ENCODE measurements around the gene LRRC9. TPM values are rescaled to one million over a fixed set of nuclear protein-coding genes. Genes with fewer than 3 reads are reported as not detected.

The LRRC9 gene
- total RNA-seq, 4 donors from 2014 or later, result not detected

DNA sequence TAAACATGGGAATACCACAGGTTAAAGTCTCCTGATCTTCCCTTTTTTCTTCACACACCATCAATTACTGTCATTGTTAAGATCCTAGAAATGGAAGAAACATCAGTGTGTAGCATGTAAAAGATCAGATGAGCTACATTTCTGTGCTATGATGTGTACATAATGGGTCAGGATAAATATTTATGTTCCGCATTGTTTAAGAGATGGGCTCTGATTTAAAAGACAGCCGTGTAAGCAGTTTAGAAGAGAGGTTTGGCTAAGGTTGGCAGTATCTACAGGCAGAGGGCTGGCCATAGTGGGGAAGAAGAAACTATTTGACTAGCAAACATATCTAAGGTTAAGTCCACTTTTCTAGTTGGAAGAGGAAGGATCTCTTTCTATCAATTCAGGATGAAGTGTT, 49.4 kb downstream of the LRRC9 start:
- WGBS, 2 donors (ENCODE audit: low coverage in 1 of 2), result 17 to 58% methylated on average over 1 to 2 of the region's 2 CpGs
- Histone ChIP-seq H3K9me3 (no peaks in the 10 kb centered on the region), H3K27me3 (no peaks in the 10 kb centered on the region), H3K27ac (no peak overlapping the region), H3K36me3 (no peaks in the 10 kb centered on the region), H3K4me1 (no peaks in the 10 kb centered on the region), H3K4me3 (no peak overlapping the region)
- no peak for ATAC-seq
- TF ChIP-seq, protein P1, sequence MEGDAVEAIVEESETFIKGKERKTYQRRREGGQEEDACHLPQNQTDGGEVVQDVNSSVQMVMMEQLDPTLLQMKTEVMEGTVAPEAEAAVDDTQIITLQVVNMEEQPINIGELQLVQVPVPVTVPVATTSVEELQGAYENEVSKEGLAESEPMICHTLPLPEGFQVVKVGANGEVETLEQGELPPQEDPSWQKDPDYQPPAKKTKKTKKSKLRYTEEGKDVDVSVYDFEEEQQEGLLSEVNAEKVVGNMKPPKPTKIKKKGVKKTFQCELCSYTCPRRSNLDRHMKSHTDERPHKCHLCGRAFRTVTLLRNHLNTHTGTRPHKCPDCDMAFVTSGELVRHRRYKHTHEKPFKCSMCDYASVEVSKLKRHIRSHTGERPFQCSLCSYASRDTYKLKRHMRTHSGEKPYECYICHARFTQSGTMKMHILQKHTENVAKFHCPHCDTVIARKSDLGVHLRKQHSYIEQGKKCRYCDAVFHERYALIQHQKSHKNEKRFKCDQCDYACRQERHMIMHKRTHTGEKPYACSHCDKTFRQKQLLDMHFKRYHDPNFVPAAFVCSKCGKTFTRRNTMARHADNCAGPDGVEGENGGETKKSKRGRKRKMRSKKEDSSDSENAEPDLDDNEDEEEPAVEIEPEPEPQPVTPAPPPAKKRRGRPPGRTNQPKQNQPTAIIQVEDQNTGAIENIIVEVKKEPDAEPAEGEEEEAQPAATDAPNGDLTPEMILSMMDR (IDR thresholded peaks at IDR 0.05), result no peak
- TF ChIP-seq POLR2A (IDR thresholded peaks at IDR 0.05) (no peak), EP300 (IDR thresholded peaks at IDR 0.05) (no peak), POLR2AphosphoS5 (IDR thresholded peaks at IDR 0.05) (no peak)

- Histone ChIP-seq H3K27me3 (no peaks in the 10 kb centered on the region), H3K4me3 (no peak overlapping the region), H3K9me3 (no peaks in the 10 kb centered on the region), H3K4me1 (no peaks in the 10 kb centered on the region), H3K27ac (no peak overlapping the region), H3K36me3 (no peaks in the 10 kb centered on the region)
- TF ChIP-seq EP300 (IDR thresholded peaks at IDR 0.05) (no peak), POLR2A (IDR thresholded peaks at IDR 0.05) (no peak)
- ATAC-seq, result no peak
Observed at GRCh38 chr14:59981564-59981963, 61.6 kb downstream of the LRRC9 start.

DNA sequence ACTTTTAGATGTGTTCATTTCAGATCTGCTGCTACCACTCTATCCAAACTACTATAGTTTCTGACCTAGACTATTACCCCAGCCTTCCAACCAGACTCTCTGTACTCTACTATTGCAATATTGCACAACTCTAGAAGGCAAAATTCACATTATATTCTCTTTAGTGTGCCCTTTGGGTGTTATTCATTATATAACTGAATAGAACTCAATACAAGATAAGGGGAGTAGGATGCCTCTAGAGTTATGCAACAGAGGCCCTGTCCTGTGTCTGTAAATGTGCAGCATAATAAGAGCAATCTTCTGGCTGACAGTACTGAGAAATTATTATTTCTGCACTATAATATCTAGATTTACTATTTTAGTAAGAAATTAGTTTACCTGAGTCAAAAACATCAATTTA, 63.1 kb downstream of the LRRC9 start:
- H3K4me1 ChIP-seq, result no peaks in the 10 kb centered on the region
- H3K36me3 ChIP-seq, result no peaks in the 10 kb centered on the region
- TF ChIP-seq POLR2AphosphoS5 (IDR thresholded peaks at IDR 0.05) (no peak), POLR2A (IDR thresholded peaks at IDR 0.05) (no peak), EP300 (IDR thresholded peaks at IDR 0.05) (no peak)
- TF ChIP-seq, protein P1 (IDR thresholded peaks at IDR 0.05), result no peak
- no peak overlapping the region for H3K27ac ChIP-seq
- no peaks in the 10 kb centered on the region for H3K9me3 ChIP-seq
- H3K4me3 ChIP-seq, result no peak overlapping the region
- H3K27me3 ChIP-seq, result no peaks in the 10 kb centered on the region
- no peak for ATAC-seq

DNA sequence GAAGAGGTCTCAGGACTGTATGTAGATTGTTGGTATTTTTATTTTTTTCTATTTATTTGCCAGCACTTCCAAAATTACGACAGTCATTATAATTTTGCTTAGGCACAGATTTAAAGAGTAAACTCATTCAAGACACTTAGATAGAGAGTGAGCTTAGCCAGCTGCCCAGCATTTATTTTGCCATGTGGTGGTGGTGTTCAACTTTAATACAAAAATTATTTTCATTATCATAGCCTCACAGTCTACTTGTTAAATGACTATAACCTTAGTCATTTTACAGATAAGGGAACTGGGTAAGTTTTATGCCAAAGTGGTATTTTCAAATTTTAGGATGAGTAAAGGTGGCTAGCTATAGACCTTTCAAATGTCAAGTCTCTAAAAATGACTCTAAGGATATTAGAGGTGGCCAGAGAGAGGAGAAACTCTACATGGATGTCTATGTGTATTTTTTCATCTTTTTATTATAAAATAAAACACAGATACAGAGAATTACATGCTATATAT, 66.7 kb downstream of the LRRC9 start:
- no peak overlapping the region for H3K27ac ChIP-seq
- WGBS, 2 donors (ENCODE audit: low coverage in 1 of 2), result 75 to 83% methylated on average over 1 of the region's 1 CpG
- H3K9me3 ChIP-seq, result no peaks in the 10 kb centered on the region

DNA sequence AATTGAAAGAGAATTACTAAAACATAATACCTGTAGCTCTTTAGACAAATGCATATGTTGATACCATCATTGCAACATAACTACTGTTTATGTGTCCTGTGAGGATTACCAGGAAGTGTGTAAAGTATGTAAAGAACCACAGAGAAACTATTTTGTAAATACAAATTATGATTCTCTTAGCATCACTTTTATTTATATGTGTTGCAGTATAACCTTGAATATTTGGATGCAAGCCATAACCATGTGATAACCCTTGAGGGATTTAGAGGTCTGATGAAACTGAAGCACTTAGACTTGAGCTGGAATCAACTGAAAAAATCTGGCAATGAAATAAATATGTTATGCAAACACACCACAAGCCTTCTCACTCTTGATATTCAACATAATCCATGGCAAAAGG, 77.5 kb downstream of the LRRC9 start:
- H3K9me3 ChIP-seq, result no peaks in the 10 kb centered on the region
- no peaks in the 10 kb centered on the region for H3K27me3 ChIP-seq
- TF ChIP-seq POLR2AphosphoS5 (IDR thresholded peaks at IDR 0.05) (no peak), POLR2A (IDR thresholded peaks at IDR 0.05) (no peak), EP300 (IDR thresholded peaks at IDR 0.05) (no peak)
- TF ChIP-seq, protein P1 (IDR thresholded peaks at IDR 0.05), result no peak
- no peaks in the 10 kb centered on the region for H3K4me1 ChIP-seq
- no peak overlapping the region for H3K4me3 ChIP-seq
- H3K36me3 ChIP-seq, result no peaks in the 10 kb centered on the region
- H3K27ac ChIP-seq, result no peak overlapping the region
- no peak for ATAC-seq

More for the DNA sequence above, 66.7 kb downstream of the LRRC9 start:
- Histone ChIP-seq H3K36me3 (no peaks in the 10 kb centered on the region), H3K4me3 (no peak overlapping the region), H3K27me3 (no peaks in the 10 kb centered on the region), H3K4me1 (no peaks in the 10 kb centered on the region)
- no peak for ATAC-seq
- TF ChIP-seq EP300 (IDR thresholded peaks at IDR 0.05) (no peak), POLR2A (IDR thresholded peaks at IDR 0.05) (no peak), POLR2AphosphoS5 (IDR thresholded peaks at IDR 0.05) (no peak)
- TF ChIP-seq, protein P1 (IDR thresholded peaks at IDR 0.05), result no peak

GRCh38 chr14:59997966-59998365, 78.0 kb downstream of the LRRC9 start:
- ATAC-seq, result no peak
- TF ChIP-seq, protein P1 (IDR thresholded peaks at IDR 0.05), result no peak
- no peak for TF ChIP-seq POLR2A (IDR thresholded peaks at IDR 0.05)
- TF ChIP-seq EP300 (IDR thresholded peaks at IDR 0.05), result no peak
- no peak for TF ChIP-seq POLR2AphosphoS5 (IDR thresholded peaks at IDR 0.05)
- no peak overlapping the region for H3K4me3 ChIP-seq
- no peaks in the 10 kb centered on the region for H3K36me3 ChIP-seq
- H3K27ac ChIP-seq, result no peak overlapping the region
- H3K9me3 ChIP-seq, result no peaks in the 10 kb centered on the region
- peaks cover 0 to 3% (median 0%) of the 10 kb centered on the region in 3 donors for H3K4me1 ChIP-seq
- H3K27me3 ChIP-seq, result no peaks in the 10 kb centered on the region

Measured in gastroesophageal sphincter (tissue), 4 donors.